Measurements from ENCODE around the gene GIPC2.

DNA sequence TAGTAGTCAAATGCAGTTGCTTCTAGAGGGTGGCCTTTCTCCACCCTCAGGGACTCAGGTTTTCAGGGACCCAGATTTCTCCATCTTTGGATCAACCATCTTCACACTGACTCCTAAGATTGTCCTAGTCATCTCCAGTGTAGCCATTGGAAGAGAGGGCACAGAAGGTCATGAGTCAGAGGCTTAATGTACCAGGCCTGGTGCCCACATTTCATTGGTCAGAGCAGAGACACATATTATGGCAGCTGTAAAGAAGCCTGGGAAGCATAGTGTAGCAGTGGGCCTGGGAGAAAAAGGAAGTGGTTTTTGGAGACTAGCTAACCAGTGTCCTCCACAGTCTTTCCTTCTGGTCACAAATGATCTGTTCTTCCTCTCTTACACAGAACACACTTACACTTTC lies 122.5 kb downstream of the GIPC2 start:
- TF ChIP-seq, protein P1, sequence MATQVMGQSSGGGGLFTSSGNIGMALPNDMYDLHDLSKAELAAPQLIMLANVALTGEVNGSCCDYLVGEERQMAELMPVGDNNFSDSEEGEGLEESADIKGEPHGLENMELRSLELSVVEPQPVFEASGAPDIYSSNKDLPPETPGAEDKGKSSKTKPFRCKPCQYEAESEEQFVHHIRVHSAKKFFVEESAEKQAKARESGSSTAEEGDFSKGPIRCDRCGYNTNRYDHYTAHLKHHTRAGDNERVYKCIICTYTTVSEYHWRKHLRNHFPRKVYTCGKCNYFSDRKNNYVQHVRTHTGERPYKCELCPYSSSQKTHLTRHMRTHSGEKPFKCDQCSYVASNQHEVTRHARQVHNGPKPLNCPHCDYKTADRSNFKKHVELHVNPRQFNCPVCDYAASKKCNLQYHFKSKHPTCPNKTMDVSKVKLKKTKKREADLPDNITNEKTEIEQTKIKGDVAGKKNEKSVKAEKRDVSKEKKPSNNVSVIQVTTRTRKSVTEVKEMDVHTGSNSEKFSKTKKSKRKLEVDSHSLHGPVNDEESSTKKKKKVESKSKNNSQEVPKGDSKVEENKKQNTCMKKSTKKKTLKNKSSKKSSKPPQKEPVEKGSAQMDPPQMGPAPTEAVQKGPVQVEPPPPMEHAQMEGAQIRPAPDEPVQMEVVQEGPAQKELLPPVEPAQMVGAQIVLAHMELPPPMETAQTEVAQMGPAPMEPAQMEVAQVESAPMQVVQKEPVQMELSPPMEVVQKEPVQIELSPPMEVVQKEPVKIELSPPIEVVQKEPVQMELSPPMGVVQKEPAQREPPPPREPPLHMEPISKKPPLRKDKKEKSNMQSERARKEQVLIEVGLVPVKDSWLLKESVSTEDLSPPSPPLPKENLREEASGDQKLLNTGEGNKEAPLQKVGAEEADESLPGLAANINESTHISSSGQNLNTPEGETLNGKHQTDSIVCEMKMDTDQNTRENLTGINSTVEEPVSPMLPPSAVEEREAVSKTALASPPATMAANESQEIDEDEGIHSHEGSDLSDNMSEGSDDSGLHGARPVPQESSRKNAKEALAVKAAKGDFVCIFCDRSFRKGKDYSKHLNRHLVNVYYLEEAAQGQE (IDR thresholded peaks at IDR 0.05; ENCODE audit: low read depth): no peak
- TF ChIP-seq CEBPB (IDR thresholded peaks at IDR 0.05) (no peak), RAD21 (IDR thresholded peaks at IDR 0.05; ENCODE audit: low read depth) (no peak), TAF1 (IDR thresholded peaks at IDR 0.05; ENCODE audit: low read depth) (no peak), ZBTB7A (IDR thresholded peaks at IDR 0.05; ENCODE audit: low read depth) (no peak), EP300 (IDR thresholded peaks at IDR 0.05; ENCODE audit: borderline replicate concordance) (no peak), FOXM1 (IDR thresholded peaks at IDR 0.05; ENCODE audit: borderline replicate concordance, low read depth) (no peak), YY1 (IDR thresholded peaks at IDR 0.05; ENCODE audit: low read depth) (no peak), CREB1 (IDR thresholded peaks at IDR 0.05; ENCODE audit: low read depth) (no peak)
- TF ChIP-seq, protein P2, sequence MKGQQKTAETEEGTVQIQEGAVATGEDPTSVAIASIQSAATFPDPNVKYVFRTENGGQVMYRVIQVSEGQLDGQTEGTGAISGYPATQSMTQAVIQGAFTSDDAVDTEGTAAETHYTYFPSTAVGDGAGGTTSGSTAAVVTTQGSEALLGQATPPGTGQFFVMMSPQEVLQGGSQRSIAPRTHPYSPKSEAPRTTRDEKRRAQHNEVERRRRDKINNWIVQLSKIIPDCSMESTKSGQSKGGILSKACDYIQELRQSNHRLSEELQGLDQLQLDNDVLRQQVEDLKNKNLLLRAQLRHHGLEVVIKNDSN (IDR thresholded peaks at IDR 0.05): no peak
- TF ChIP-seq, protein P3, sequence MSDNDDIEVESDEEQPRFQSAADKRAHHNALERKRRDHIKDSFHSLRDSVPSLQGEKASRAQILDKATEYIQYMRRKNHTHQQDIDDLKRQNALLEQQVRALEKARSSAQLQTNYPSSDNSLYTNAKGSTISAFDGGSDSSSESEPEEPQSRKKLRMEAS (IDR thresholded peaks at IDR 0.05): no peak
